ENCODE results near the gene CORIN. TPM values are rescaled to one million over a fixed set of nuclear protein-coding genes. Genes with fewer than 3 reads are reported as not detected.

The CORIN gene
- polyA plus RNA-seq, 1 donor from 2014 or later = 0.25 TPM

DNA sequence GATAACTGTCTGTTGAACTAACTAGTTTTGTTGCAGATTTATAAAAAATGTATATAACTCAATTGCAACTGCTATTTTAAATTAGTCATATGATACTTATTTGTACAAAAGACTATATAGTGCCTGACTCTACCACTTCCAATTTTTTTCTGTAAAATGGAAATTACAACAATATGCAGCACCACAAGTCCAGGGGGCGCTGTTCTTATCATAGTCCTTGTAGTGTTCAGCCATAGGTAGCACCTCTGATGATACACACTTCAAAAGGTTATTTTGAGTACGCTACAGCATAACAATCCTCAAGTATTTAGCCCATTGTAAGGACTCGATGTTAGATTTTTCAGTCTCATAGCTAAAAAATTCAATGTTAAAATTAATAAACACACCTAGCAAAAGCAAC, 174.9 kb downstream of the CORIN start:
- no peak overlapping the region for H2AFZ ChIP-seq (ENCODE audit: low read depth, low read length)
- H3K4me3 ChIP-seq (ENCODE audit: low read length) = no peak overlapping the region
- no peaks in the 10 kb centered on the region for H3F3A ChIP-seq (ENCODE audit: insufficient read depth, low read length, poor library complexity, severe bottlenecking)
- no peaks in the 10 kb centered on the region for H3K9me3 ChIP-seq (ENCODE audit: low read length)
- no peaks in the 10 kb centered on the region for H3K9me2 ChIP-seq (ENCODE audit: insufficient read depth, low read length)
- H3K36me3 ChIP-seq (ENCODE audit: insufficient read depth, low read length) = no peaks in the 10 kb centered on the region
- no peak overlapping the region for H3K27ac ChIP-seq (ENCODE audit: low read length)
- H3K9ac ChIP-seq (ENCODE audit: low read length) = no peak overlapping the region
- H3K27me3 ChIP-seq (ENCODE audit: insufficient read depth, low read depth, low read length) = no peaks in the 10 kb centered on the region
- H4K20me1 ChIP-seq (ENCODE audit: insufficient read depth) = no peaks in the 10 kb centered on the region
- H3K4me2 ChIP-seq (ENCODE audit: low read length) = no peak overlapping the region
- H3K79me2 ChIP-seq (replicated peaks; ENCODE audit: insufficient read depth, low read length) = no peaks in the 10 kb centered on the region
- TF ChIP-seq, protein P1, sequence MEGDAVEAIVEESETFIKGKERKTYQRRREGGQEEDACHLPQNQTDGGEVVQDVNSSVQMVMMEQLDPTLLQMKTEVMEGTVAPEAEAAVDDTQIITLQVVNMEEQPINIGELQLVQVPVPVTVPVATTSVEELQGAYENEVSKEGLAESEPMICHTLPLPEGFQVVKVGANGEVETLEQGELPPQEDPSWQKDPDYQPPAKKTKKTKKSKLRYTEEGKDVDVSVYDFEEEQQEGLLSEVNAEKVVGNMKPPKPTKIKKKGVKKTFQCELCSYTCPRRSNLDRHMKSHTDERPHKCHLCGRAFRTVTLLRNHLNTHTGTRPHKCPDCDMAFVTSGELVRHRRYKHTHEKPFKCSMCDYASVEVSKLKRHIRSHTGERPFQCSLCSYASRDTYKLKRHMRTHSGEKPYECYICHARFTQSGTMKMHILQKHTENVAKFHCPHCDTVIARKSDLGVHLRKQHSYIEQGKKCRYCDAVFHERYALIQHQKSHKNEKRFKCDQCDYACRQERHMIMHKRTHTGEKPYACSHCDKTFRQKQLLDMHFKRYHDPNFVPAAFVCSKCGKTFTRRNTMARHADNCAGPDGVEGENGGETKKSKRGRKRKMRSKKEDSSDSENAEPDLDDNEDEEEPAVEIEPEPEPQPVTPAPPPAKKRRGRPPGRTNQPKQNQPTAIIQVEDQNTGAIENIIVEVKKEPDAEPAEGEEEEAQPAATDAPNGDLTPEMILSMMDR (IDR thresholded peaks at IDR 0.05; ENCODE audit: poor library complexity, severe bottlenecking) = peak; percentile 14
- TF ChIP-seq TAF1 (IDR thresholded peaks at IDR 0.05; ENCODE audit: low read depth) = no peak

DNA sequence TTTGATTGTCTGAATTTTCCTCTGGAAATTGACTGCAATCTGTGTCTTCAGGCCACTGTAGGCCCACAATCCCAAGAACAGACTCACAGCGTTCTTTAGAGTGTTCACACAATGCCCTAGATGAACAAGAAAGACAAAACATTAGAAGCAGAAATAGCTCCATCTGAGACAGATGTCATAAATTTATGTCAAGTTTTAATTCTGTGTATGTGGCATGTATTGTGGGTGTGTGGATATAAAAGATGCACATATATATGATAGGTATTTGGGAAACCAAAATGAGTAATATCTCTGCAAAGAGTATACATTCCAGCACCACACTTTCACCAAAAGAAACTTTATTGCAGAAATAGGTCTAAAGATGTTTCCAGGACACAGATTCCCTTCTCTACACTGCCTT, 176.1 kb downstream of the CORIN start:
- Histone ChIP-seq H3K4me3 (ENCODE audit: low read length) (no peak overlapping the region), H4K20me1 (ENCODE audit: insufficient read depth) (no peaks in the 10 kb centered on the region), H3K9me2 (ENCODE audit: insufficient read depth, low read length) (no peaks in the 10 kb centered on the region), H3K9ac (ENCODE audit: low read length) (no peak overlapping the region), H2AFZ (ENCODE audit: low read depth, low read length) (no peak overlapping the region), H3K79me2 (replicated peaks; ENCODE audit: insufficient read depth, low read length) (no peaks in the 10 kb centered on the region), H3K27ac (ENCODE audit: low read length) (no peak overlapping the region), H3K4me2 (ENCODE audit: low read length) (no peak overlapping the region), H3K36me3 (ENCODE audit: insufficient read depth, low read length) (no peaks in the 10 kb centered on the region), H3K9me3 (ENCODE audit: low read length) (no peaks in the 10 kb centered on the region), H3K27me3 (ENCODE audit: insufficient read depth, low read depth, low read length) (no peaks in the 10 kb centered on the region), H3F3A (ENCODE audit: insufficient read depth, low read length, poor library complexity, severe bottlenecking) (no peaks in the 10 kb centered on the region)
- no peak for TF ChIP-seq MXI1 (conservative IDR thresholded peaks at IDR 0.05; ENCODE audit: poor library complexity, severe bottlenecking)
- TF ChIP-seq EZH2 (IDR thresholded peaks at IDR 0.05; ENCODE audit: borderline replicate concordance, insufficient read depth, low read length, poor library complexity, severe bottlenecking) = no peak
- TF ChIP-seq TAF1 (IDR thresholded peaks at IDR 0.05; ENCODE audit: low read depth) = no peak

DNA sequence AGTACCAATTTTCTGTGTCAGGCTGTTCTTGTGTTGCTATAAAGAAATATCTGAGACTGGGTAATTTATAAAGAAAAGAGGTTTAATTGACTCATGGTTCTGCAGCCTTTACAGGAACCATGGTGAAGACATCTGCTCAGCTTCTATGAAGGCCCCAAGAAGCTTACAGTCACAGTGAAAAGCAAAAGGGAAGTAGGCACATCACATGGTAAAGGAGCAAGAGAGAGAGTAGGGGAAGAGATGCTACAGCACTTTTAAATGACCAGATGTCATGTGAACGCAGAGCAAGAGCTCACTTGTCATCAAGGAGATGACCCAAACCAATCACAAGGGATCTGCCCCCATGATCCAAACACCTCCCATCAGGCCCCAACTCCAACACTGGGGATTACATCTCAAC, 178.5 kb downstream of the CORIN start:
- no peak overlapping the region for H3K27ac ChIP-seq (ENCODE audit: low read length)

More for the DNA sequence above, 178.5 kb downstream of the CORIN start:
- Histone ChIP-seq H3K4me3 (ENCODE audit: low read length) (no peak overlapping the region), H3K4me2 (ENCODE audit: low read length) (no peak overlapping the region), H3K9me3 (ENCODE audit: low read length) (no peaks in the 10 kb centered on the region), H3K9me2 (ENCODE audit: insufficient read depth, low read length) (no peaks in the 10 kb centered on the region), H3K9ac (ENCODE audit: low read length) (no peak overlapping the region), H4K20me1 (ENCODE audit: insufficient read depth) (no peaks in the 10 kb centered on the region), H3K36me3 (ENCODE audit: insufficient read depth, low read length) (no peaks in the 10 kb centered on the region), H3F3A (ENCODE audit: insufficient read depth, low read length, poor library complexity, severe bottlenecking) (no peaks in the 10 kb centered on the region), H3K27me3 (ENCODE audit: insufficient read depth, low read depth, low read length) (no peaks in the 10 kb centered on the region), H3K79me2 (replicated peaks; ENCODE audit: insufficient read depth, low read length) (no peaks in the 10 kb centered on the region), H2AFZ (ENCODE audit: low read depth, low read length) (no peak overlapping the region)
- no peak for TF ChIP-seq MXI1 (conservative IDR thresholded peaks at IDR 0.05; ENCODE audit: poor library complexity, severe bottlenecking)
- TF ChIP-seq, protein P1 (IDR thresholded peaks at IDR 0.05; ENCODE audit: poor library complexity, severe bottlenecking) = no peak
